Fibroblast of lung (primary cell): ENCODE data around the gene NXPH1. TPM values are rescaled to one million over a fixed set of nuclear protein-coding genes. Genes with fewer than 3 reads are reported as not detected.

Experiments
- DNase-seq, 2 donors: peaks; one replicate each; pipeline versions ENCODE4 v3.0.0 to v3.0.0-alpha.2; 2010; ENCODE audit warnings: low read depth in 2 of 2
- H2AFZ ChIP-seq: 2 replicates; pipeline ENCODE4 v1.5.1; 2012; ENCODE audit warnings: low read length, control low read depth, inconsistent platforms
- H3K27ac ChIP-seq: 2 replicates; pipeline ENCODE4 v1.5.1; 2011; ENCODE audit warnings: low read length, control low read depth; ENCODE audit not compliant: insufficient read depth
- H3K27me3 ChIP-seq: 2 replicates; pipeline ENCODE4 v1.5.1; 2011; ENCODE audit warnings: mild to moderate bottlenecking, low read length; ENCODE audit not compliant: control insufficient read depth, insufficient read depth
- H3K36me3 ChIP-seq: 2 replicates; pipeline ENCODE4 v1.5.1; 2011; ENCODE audit warnings: low read length; ENCODE audit not compliant: control insufficient read depth, insufficient read depth
- H3K4me1 ChIP-seq: 2 replicates; pipeline ENCODE4 v1.5.1; 2011; ENCODE audit warnings: low read length; ENCODE audit not compliant: control insufficient read depth, insufficient read depth; ENCODE audit errors: extremely low read depth
- H3K4me2 ChIP-seq: 2 replicates; pipeline ENCODE4 v1.5.1; 2011; ENCODE audit warnings: low read length, control low read depth; ENCODE audit not compliant: insufficient read depth; ENCODE audit errors: extremely low read depth
- H3K4me3 ChIP-seq, 4 experiments: fragments of 200-600 bp in 1 of 4; sonication (generic) in 1 of 4; replicated peaks in 1 of 4; 2 replicates each; pipeline ENCODE4 v1.5.1; 2011 to 2016; ENCODE audit warnings: low read length in 4 of 4, low read depth in 3 of 4, mild to moderate bottlenecking in 3 of 4, control low read depth in 2 of 4, inconsistent platforms in 1 of 4, mixed read lengths in 1 of 4; ENCODE audit not compliant: insufficient read depth in 1 of 4; ENCODE audit errors: control extremely low read depth in 1 of 4
- H3K79me2 ChIP-seq: 2 replicates; pipeline ENCODE4 v1.5.1; 2012; ENCODE audit warnings: mild to moderate bottlenecking, low read length, inconsistent platforms; ENCODE audit not compliant: control insufficient read depth, insufficient read depth
- H3K9ac ChIP-seq: 2 replicates; pipeline ENCODE4 v1.5.1; 2011; ENCODE audit warnings: mild to moderate bottlenecking, low read length, control low read depth; ENCODE audit not compliant: insufficient read depth
- H3K9me3 ChIP-seq: 2 replicates; pipeline ENCODE4 v1.5.1; 2012; ENCODE audit warnings: low read depth, low read length; ENCODE audit not compliant: control insufficient read depth, insufficient read depth
- H4K20me1 ChIP-seq: 2 replicates; pipeline ENCODE4 v1.5.1; 2011; ENCODE audit warnings: low read length; ENCODE audit not compliant: control insufficient read depth, insufficient read depth; ENCODE audit errors: extremely low read depth
- EZH2 ChIP-seq: IDR thresholded peaks from 2 replicates; pipeline ENCODE4 v1.5.1; 2012; ENCODE audit warnings: low read length, control low read depth, mild to moderate bottlenecking; ENCODE audit errors: missing control alignments
- polyA plus RNA-seq, 2 donors: library from polyadenylated mRNA; depleted of rRNA in 1 of 2; stranded (reverse) in 1 of 2; unstranded in 1 of 2; fragments of >200 nt; gene quantifications; 2 replicates each; pipeline ENCODE4 v1.2.1, GENCODE V29; 2011 to 2012; ENCODE audit warnings: missing spikeins in 1 of 2
- total RNA-seq: library from RNA; depleted of rRNA; stranded (reverse); fragments of >200 nt; gene quantifications from 2 replicates; pipeline ENCODE4 v1.2.1, GENCODE V29; 2014
- TF ChIP-seq, protein P1 (sequence below), 2 donors: IDR thresholded peaks in 1 of 2; conservative IDR thresholded peaks in 1 of 2; 1 replicate in 1 of 2; 2 replicates in 1 of 2; pipeline ENCODE4 v1.5.1; 2011 to 2012; ENCODE audit warnings: low read length in 2 of 2, control low read depth in 1 of 2, inconsistent platforms in 1 of 2, low read depth in 1 of 2, mild to moderate bottlenecking in 1 of 2

NXPH1 gene
- total and polyA plus RNA-seq, 2 donors (not counting 1 experiment from before 2014, with no cell fraction given) = not detected

DNA sequence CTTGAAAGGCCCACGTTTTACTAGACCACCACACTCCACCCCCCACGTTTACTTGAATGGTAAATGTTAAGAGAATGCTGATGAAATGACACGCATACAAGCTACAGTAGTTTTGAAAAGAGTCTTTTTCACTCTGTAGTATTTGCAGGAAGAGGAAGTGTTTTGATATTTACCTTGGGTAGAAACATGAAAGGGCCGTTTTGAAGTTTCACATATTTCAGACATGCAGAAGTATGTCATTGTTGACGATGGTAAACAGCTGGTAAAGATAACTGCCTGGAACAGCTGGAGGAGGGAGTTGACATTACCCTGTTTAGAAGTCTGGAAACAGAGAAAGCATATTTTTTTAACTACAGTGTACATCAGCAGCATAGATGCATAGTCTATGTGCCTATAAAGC is 160.7 kb downstream of the NXPH1 start:
- H3K27ac ChIP-seq = no peak overlapping the region
- H3K4me1 ChIP-seq = no peaks in the 10 kb centered on the region
- H3K9ac ChIP-seq = no peak overlapping the region
- no peak overlapping the region for H3K4me3 ChIP-seq
- no peaks in the 10 kb centered on the region for H3K79me2 ChIP-seq
- no peaks in the 10 kb centered on the region for H3K27me3 ChIP-seq
- TF ChIP-seq, protein P1, sequence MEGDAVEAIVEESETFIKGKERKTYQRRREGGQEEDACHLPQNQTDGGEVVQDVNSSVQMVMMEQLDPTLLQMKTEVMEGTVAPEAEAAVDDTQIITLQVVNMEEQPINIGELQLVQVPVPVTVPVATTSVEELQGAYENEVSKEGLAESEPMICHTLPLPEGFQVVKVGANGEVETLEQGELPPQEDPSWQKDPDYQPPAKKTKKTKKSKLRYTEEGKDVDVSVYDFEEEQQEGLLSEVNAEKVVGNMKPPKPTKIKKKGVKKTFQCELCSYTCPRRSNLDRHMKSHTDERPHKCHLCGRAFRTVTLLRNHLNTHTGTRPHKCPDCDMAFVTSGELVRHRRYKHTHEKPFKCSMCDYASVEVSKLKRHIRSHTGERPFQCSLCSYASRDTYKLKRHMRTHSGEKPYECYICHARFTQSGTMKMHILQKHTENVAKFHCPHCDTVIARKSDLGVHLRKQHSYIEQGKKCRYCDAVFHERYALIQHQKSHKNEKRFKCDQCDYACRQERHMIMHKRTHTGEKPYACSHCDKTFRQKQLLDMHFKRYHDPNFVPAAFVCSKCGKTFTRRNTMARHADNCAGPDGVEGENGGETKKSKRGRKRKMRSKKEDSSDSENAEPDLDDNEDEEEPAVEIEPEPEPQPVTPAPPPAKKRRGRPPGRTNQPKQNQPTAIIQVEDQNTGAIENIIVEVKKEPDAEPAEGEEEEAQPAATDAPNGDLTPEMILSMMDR (conservative IDR thresholded peaks at IDR 0.05 in 1 of 2, IDR thresholded peaks at IDR 0.05 in 1 of 2; ENCODE audit: low read depth in 1 of 2, low read length in 2 of 2) = no peak
- no peak for TF ChIP-seq EZH2
- H3K36me3 ChIP-seq = no peaks in the 10 kb centered on the region
- H4K20me1 ChIP-seq = no peaks in the 10 kb centered on the region
- no peaks in the 10 kb centered on the region for H3K9me3 ChIP-seq
- no peak overlapping the region for H2AFZ ChIP-seq
- no peak overlapping the region for H3K4me2 ChIP-seq
- no peak for DNase-seq

DNA sequence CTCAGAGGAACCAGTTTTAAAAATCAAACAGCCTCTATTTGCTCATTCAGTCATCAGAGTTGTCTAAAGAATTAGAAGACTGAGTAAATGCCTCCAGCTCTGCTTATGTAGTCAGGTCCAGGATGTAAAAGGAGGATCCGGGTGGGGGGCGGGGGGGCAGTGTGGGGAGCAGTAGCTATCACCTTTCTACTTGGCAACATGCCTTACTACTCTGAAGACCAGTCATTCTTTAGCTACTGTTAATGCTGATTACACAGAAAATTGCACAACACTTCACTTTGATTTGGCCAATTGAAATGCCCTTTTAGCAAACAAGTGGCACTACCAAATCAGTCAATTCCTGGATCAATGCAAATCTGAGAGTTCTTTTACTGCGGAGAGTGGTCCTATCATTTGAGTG is 164.2 kb downstream of the NXPH1 start:
- TF ChIP-seq EZH2 = no peak
- TF ChIP-seq, protein P1 (conservative IDR thresholded peaks at IDR 0.05 in 1 of 2, IDR thresholded peaks at IDR 0.05 in 1 of 2; ENCODE audit: low read depth in 1 of 2, low read length in 2 of 2) = no peak
- no peak overlapping the region for H3K4me2 ChIP-seq

DNA sequence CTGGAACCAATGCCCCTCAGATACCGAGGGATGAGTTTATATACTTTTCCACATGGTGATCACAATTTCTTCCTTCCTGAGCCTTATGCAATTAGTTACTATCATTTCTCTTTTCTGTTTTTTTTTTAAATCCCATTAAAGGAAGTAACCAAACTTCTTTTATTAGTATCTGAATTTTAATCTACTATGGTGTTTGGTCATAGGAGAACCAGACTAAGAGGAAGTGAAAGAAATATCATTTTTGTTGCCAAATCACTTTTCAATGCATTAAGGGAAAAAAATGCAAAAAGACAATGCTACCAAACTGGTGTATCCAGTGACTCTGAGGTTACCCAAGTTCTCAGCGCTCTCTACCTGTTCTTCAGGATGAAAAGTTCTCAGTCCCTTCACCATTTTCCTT is 167.7 kb downstream of the NXPH1 start:
- H2AFZ ChIP-seq = no peak overlapping the region
- H4K20me1 ChIP-seq = no peaks in the 10 kb centered on the region
- no peaks in the 10 kb centered on the region for H3K9me3 ChIP-seq
- H3K4me2 ChIP-seq = no peak overlapping the region
- H3K36me3 ChIP-seq = no peaks in the 10 kb centered on the region
- no peak overlapping the region for H3K27ac ChIP-seq
- H3K9ac ChIP-seq = no peak overlapping the region
- H3K79me2 ChIP-seq = no peaks in the 10 kb centered on the region
- H3K4me1 ChIP-seq = no peaks in the 10 kb centered on the region
- H3K27me3 ChIP-seq = no peaks in the 10 kb centered on the region
- H3K4me3 ChIP-seq = no peak overlapping the region
- no peak for DNase-seq
- TF ChIP-seq, protein P1 (conservative IDR thresholded peaks at IDR 0.05 in 1 of 2, IDR thresholded peaks at IDR 0.05 in 1 of 2; ENCODE audit: low read depth in 1 of 2, low read length in 2 of 2) = no peak
- no peak for TF ChIP-seq EZH2

More for the DNA sequence above, 164.2 kb downstream of the NXPH1 start:
- Histone ChIP-seq H3K79me2 (no peaks in the 10 kb centered on the region), H3K27me3 (no peaks in the 10 kb centered on the region), H3K9ac (no peak overlapping the region), H3K36me3 (no peaks in the 10 kb centered on the region), H3K27ac (no peak overlapping the region), H4K20me1 (no peaks in the 10 kb centered on the region), H3K4me3 (no peak overlapping the region), H3K4me1 (no peaks in the 10 kb centered on the region), H2AFZ (no peak overlapping the region), H3K9me3 (no peaks in the 10 kb centered on the region)
- no peak for DNase-seq
